SJSA1 (cell line): Measurements from ENCODE around the gene ILDR1. TPM values are rescaled to one million over a fixed set of nuclear protein-coding genes. Genes with fewer than 3 reads are reported as not detected.

Experiments used
- total RNA-seq: library from RNA; depleted of rRNA; stranded (reverse); fragments of >200 nt; shearing (Covaris generic); gene quantifications from 2 replicates; pipeline ENCODE4 v1.2.3, GENCODE V29; 2014; rRNA removed

Gene ILDR1
- total RNA-seq, 1 experiment from 2014 or later: not detected

Other genes starting within 250 kb of the ILDR1 start
- 25.3 and 28.6 TPM in 2 replicates for gene IQCB1, start 187.2 kb downstream of the ILDR1 start, total RNA-seq
- gene EAF2, start 187.0 kb downstream of the ILDR1 start, total RNA-seq: 2.3 and 7.4 TPM in 2 replicates
- not detected in 2 replicates for gene SLC15A2, start 127.8 kb downstream of the ILDR1 start, total RNA-seq
- gene CD86, start 33.1 kb upstream of the ILDR1 start, total RNA-seq: not detected in 2 replicates
- not detected in 2 replicates for gene CASR, start 161.4 kb upstream of the ILDR1 start, total RNA-seq